NCI-H2081 (cell line): ENCODE results near the gene PPFIA1.
A peak's percentile ranks its signal among the peaks of the same experiment; 100 is the strongest.
"Not testable (repeated sequence)": the region's sequence is repeated elsewhere in the genome, so short reads cannot be mapped to it uniquely, and the experiment has no call there.

Experiments
- DNase-seq, 2 experiments: peaks; one replicate each; lab custom pipeline; 2025; lab: John Stamatoyannopoulos, UW

PPFIA1 gene

DNA sequence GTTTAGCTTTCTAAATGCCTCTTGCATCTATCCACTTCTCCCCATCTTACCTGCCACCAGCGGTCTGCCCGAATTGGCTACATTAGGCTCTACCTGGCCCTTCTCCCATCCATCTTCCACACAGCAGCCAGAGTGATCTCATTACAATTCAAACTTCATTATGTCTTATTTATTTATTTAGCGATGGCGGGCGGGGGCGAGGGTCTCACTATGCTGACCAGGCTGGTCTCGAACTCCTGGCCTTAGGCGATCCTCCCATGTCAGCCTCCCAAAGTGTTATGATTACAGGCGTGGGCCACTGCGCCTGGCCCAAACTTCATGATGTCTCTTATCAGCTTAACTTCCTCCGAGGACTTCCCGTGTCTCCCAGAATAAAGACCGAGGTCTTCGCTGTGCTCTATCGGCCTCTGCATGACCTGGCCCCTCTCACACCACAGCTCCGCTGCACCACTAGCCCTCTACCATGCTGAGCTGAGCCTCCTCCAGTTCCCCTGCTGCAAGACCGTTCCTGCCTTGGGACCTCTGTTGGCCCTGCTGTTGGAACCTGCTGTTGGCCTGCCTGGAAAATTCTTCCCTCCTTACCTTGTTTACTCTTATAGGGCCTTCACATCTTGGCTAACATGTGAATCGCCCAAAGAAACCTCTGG, 127.0 kb downstream of the PPFIA1 start:
- DNase-seq = peak in 1 of 2 experiments; percentile 58

DNA sequence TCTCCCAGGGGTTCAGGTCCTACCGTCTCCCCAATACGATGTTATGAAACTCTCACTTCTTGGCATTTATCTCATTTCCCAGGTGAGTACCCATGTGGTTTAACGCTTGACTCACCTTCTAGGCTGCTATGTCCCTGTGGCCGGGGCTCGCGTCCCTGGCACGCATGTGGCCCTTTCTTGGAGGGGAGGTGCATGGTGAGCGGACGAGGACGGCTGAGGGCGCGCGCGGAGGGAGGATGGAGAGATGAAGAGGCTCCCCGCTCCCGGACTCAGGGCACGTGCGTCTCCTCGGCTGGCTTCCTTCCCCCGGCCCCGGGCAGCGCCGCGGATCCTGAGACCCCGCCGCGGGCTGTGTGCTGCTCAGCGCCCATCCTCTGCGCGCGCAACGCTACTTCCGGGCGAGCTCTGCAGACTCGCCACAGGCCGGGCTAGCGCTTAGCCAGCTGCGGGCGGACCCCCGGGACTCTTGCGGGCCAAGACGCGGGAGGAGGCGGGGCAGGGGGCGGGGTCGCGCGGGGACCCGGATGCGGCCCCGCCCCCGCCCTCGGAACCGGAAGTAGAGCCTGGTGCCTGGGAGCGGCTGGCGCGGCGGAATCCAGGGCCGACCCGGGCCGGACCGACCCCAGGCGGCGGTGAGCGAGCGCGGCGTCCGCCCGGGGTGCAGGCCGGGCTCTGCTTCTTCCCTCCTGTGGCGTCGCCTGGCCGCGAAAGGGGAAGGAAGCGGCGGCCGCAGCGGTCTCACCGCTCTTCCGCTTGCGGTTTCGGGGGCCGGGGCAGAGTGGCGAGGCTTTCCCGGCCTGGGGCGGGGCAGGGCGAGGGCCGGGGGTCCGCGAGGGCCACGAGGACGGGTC, 127.7 kb downstream of the PPFIA1 start, which contains the start of gene CTTN:
TSS of gene CTTN (plus strand) at position 547 of the 851 bp plus-strand sequence. CDS start 8,769 bp downstream, outside the sequence.
- peak; percentile 84 to 89 for DNase-seq

- DNase-seq = no peak
Measured at GRCh38 chr11:70398834-70399680, 128.6 kb downstream of the PPFIA1 start.

DNA sequence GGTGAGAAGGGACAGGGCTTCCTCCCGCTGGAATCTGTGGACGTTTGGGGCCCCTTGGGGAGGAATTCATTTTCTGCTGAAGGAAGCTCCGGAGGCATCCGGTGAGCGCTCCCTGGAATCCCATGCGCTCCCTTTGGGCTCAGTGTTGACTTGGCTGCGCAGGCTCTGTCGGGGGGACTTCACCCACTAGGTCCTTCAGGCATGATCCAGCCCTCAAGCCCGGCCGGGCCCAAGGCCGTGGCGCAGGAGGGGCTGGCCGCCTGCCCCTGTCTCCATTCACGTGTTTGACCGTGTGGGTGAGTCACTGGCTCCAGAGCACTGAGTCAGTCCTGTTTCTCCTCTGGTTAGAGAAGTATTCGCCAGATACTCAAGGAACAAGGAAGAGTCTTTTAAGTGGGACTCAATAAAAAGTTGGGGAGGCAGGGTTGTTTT, 129.2 kb downstream of the PPFIA1 start:
- no peak for DNase-seq

- DNase-seq = no peak
Measured at GRCh38 chr11:70400643-70401042, 130.2 kb downstream of the PPFIA1 start.

GRCh38 chr11:70402016-70402415, 131.5 kb downstream of the PPFIA1 start:
- no peak for DNase-seq

DNA sequence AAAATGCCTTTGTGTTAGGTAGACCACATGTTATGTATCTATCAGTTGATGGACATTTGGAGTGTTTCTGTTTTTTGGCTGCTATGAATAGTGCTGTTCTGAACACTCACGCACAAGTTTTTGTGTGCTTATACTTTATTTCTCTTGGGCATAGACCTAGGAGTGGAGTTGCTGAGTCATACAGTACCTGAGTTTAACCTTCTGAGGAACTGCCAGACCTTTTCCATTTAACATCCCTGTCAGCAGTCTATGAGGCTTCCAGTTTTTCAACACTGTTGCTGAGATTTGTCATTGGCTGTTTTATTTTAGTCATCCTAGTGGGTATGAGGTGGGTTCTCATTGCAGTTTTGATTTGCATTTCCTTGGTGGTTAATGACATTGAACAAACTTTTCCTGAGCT, 132.2 kb downstream of the PPFIA1 start:
- DNase-seq = no peak

DNA sequence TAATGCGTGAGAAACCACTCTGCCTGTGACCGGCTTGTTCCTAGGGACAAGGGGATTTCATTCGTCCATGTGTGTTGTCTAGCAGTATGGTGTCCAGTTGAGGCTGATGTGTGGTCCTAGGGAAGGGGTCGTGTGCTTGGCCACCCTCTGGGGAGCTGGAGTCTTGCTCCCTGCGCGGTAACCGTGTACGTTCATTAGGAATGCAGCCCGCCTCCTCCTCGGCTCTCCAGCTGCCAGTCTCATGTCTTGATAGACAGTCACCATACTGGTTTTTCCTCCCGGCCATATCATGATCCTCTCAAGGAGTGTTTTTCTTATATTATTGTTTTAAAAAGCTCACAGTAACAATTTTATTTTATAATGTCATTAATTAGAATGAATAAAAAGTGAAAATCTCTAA, 133.8 kb downstream of the PPFIA1 start:
- no peak for DNase-seq

- no peak for DNase-seq
Measured at GRCh38 chr11:70405679-70406395, 135.3 kb downstream of the PPFIA1 start.

- DNase-seq = no peak
Measured at GRCh38 chr11:70407121-70407520, 136.6 kb downstream of the PPFIA1 start.

GRCh38 chr11:70407814-70408213, 137.3 kb downstream of the PPFIA1 start:
- no peak for DNase-seq

DNA sequence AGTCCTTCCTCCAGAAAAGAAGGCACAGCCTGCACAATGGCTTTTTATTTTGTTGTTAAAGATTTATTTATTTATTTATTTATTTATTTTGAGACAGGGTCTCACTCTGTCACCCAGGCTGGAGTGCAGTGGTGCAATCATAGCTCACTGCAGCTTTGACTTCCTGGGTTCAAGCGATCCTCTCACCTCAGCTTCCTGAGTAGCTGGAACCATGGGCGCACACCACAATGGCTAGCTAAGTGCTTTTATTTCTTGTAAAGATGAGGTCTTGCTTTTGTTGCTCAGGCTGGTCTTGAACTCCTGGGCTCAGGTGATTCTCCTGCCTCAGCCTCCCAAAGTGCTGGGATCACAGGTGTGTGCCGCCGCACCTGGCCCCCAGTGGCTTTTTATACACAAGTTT, 137.8 kb downstream of the PPFIA1 start:
- not testable (repeated sequence) for DNase-seq

DNA sequence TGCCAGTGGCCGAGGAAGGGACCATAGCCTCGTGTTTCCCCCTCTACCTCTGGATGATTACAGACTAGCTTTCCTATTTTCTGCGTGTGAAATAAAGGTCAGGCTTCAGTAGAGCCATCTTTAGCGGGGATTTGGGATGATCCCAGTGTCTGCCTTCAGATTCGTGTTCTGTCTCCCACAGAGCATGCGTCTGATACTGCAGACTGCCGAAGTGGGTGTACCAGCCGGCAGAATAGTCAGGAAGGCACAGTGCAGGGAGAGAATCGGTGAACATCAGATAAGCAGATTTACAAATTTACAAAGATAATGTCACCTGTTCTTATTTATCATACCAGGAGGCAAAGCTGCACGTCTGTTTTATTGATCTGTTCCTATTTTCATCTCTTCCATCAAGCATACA, 138.9 kb downstream of the PPFIA1 start:
- DNase-seq = no peak

GRCh38 chr11:70409871-70410270, 139.4 kb downstream of the PPFIA1 start:
- no peak for DNase-seq

GRCh38 chr11:70410276-70411205, 140.1 kb downstream of the PPFIA1 start:
- no peak for DNase-seq

DNA sequence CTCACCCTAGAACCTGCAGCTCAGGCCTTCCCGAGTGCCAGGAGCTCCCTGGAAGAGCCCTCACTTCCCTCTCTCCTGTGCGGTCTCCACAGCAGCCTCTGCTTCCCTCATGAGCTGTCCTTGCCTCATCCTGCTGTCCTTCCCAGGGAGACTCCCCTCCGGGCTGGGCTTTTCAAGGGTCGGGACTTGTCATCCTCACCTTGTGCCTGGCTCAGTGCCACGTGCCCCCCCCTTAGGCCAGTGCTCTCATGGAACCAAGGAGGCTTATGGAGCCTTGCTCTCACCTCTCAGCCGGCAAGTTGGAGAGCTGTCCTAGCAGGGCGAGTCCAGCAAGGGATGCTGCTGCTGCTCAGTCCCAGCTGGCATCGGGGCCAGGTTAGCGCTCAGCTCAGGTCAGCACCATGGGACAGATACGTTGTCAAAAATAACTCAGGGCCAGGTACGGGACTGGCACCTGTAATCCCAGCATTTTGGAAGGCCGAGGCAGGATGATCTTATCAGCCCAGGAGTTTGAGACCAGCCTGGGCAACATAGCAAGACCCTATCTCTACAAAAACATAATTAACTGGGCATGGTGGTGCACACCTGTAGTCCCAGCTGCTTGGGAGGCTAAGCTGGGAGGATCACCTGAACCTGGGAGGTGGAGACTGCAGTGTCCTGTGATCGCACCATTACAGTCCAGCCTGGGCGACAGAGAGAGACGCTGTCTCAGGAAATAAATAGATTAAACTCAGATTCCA, 141.4 kb downstream of the PPFIA1 start:
- DNase-seq = no peak

- DNase-seq = no peak
Measured at GRCh38 chr11:70413151-70413550, 142.7 kb downstream of the PPFIA1 start.

- DNase-seq = no peak
Measured at GRCh38 chr11:70414341-70415100, 144.0 kb downstream of the PPFIA1 start.

GRCh38 chr11:70415191-70415590, 144.7 kb downstream of the PPFIA1 start:
- DNase-seq = no peak
